ENCODE results near the gene RNU5B-1. TPM values are rescaled to one million over a fixed set of nuclear protein-coding genes. Genes with fewer than 3 reads are reported as not detected.
A peak's percentile ranks its signal among the peaks of the same experiment; 100 is the strongest.
"Not testable (repeated sequence)": the region's sequence is repeated elsewhere in the genome, so short reads cannot be mapped to it uniquely, and the experiment has no call there.

The RNU5B-1 gene
- total RNA-seq (2014; rRNA removed; shearing (Covaris generic)) = not detected in 2 replicates

DNA sequence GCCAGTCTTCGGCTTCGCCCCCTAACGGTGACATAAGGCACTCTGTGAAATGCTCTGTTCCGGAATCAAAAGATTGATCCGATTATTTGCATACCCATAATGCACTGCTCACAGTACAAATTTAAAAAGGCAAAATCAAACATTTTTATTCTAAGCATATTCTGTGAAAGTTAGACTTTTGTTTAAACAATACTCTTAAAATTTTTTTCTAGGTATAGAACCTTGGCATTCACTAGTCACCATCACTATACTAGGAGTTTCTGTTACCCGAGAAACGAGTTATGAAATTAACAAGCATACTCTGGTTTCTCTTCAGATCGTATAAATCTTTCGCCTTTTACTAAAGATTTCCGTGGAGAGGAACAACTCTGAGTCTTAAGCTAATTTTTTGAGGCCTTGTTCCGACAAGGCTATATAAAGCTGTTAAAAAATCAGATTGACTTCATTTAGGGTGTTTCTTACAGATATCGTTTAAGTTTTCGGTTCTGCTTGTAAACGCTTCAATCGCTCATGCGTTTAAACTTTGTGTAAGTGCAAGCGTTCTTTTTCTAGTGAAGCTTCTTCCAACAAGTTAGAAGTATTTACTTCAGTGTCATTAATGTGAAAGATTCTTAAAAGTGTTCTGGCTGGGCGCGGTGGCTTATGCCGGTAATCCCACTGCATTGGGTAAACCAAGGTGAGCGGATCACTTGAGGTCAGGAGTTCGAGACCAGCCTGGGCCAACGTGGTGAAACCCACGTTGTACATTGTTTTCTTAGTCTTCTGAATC lies at the start of gene RNU5B-1:
Gene RNU5B-1 (plus strand): TSS at position 297 of the 769 bp plus-strand sequence.
- Histone ChIP-seq H3K27ac (peak within 1 kb of the TSS; percentile 99), H3K4me1 (no peaks in the 10 kb centered on the region), H3K27me3 (no peaks in the 10 kb centered on the region), H3K4me3 (peak within 1 kb of the TSS; percentile 60), H3K36me3 (no peaks in the 10 kb centered on the region), H3K9me3 (replicated peaks) (no peaks in the 10 kb centered on the region)
- peak; percentile 93 to 95 for DNase-seq

DNA sequence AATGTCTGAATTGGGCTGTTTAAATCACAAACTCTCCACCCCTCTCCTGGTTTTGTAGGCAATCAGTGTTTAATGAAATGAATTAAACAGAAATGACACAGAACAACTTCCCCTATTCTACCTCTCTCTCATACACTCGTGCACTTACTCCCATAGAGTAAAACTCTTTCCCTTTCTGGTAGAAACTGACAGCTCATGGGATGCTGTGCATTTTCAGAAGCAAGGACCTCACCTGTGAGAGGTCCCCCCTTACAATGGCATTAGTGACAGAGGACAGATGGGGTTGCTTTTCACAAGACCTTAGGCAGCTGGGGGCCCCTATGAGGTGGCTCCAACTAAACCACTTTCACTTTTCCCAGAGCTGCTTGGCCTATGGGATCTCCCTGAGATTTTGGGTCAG lies 49.7 kb upstream of the RNU5B-1 start:
- Histone ChIP-seq H3K36me3 (peaks cover 2% of the 10 kb centered on the region; the same call in 1 of the 2 replicates), H3K27ac (no peak overlapping the region), H3K4me1 (no peaks in the 10 kb centered on the region), H3K27me3 (no peaks in the 10 kb centered on the region), H3K4me3 (no peak overlapping the region), H3K9me3 (replicated peaks) (no peaks in the 10 kb centered on the region)
- DNase-seq = no peak

DNA sequence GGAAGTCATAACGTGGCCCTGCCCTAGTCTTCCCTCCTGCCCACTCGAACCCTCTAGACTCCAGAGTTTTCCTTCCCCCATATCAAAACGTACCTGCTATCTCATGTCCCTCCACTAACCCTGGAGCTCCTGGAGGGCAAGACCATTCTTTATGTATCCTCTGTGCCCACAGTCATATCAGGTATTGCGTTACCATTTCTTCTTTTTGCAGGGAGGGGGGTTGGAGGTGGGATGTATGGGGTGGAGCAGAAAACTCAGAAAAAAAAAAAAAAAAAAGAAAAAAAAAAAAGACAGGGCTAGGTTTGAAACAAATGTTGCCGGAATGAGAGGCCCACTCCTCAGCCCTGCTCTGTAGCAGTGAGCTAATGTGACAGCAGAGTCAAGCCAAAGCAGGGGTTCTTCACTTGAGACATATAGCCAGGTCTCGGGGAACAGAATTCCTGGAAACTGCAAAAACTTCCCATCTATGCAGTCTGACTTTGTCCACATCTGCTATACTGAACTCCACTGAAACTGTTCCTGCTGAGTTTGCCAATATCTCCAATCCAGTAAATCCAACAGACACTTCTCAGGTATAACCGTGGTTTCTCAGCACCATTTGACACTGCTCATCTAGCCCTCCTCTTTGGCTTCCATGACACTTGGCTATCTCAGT lies 48.9 kb upstream of the RNU5B-1 start:
- Histone ChIP-seq H3K4me3 (no peak overlapping the region), H3K4me1 (no peaks in the 10 kb centered on the region), H3K36me3 (peaks cover 2% of the 10 kb centered on the region; the same call in 1 of the 2 replicates), H3K27ac (no peak overlapping the region), H3K9me3 (replicated peaks) (no peaks in the 10 kb centered on the region), H3K27me3 (no peaks in the 10 kb centered on the region)
- no peak for DNase-seq

DNA sequence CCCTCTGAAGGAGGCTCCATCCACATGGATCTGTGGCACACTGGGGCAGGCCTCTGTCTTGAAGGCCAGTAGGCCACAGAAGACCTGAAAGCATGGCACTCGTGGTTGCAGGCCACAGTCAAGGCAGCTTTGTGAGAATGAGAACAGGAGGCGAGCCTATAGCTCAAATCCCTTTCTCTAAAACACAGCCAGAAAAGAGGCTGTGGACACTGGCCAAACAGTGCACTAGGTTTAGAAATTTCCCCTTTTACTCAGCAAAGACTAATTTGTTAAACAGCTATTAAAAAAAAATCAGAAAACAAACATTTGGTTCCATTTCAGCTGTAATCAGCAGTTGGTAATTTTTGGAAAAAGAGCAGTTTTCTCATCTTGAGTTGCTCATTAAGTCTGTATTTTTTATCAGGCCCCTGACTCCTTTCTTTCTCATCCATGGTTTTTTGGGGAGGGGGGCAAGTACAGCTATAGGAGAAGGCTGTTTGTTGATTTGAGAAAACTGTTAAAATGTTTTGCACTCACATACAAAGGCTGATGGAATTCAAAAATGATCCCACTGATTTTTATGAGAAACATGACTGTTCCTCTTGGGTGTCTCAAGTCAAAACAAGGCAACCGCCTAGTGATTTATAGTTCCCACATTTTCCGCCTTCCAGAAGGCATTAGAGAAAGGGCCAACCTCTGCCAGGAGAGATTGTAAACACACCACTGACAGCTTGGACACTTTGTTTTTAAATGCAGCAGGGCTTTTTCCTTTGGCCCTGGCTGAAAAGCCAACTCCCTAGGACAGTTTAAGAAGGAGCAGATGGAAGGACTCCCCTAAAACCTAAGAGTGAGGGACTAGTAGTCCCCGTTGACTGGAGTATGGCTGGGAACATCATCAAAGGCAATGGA lies 45.9 kb upstream of the RNU5B-1 start:
- no peak overlapping the region for H3K27ac ChIP-seq
- no peak for DNase-seq
- no peak overlapping the region for H3K4me3 ChIP-seq
- no peaks in the 10 kb centered on the region for H3K4me1 ChIP-seq
- H3K9me3 ChIP-seq (replicated peaks) = no peaks in the 10 kb centered on the region
- peaks cover 2% of the 10 kb centered on the region for H3K36me3 ChIP-seq
- no peaks in the 10 kb centered on the region for H3K27me3 ChIP-seq

DNA sequence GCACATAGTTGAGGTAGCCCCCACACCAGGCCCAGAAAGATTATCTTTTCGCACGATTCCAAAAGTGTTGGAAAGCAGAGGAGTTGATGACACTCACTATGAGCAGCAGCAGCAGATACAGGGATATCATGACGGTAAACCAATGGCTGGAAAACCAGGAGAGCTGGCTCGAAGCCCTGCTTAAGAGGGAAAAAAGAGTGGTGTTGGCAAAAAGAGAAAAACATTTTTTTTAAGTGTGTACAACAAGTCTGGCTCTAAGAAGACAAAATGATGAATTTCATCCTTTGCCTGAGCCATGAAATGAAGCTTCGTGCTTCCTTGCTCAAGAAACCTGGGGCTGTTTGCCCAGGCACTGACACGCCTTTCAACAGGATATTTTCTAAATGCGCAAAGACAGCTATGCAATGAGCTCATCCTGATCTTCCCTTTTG lies 45.1 kb upstream of the RNU5B-1 start:
- Histone ChIP-seq H3K27ac (no peak overlapping the region), H3K36me3 (peaks cover 2% of the 10 kb centered on the region), H3K9me3 (replicated peaks) (no peaks in the 10 kb centered on the region), H3K4me3 (no peak overlapping the region), H3K27me3 (no peaks in the 10 kb centered on the region), H3K4me1 (no peaks in the 10 kb centered on the region)
- no peak for DNase-seq

DNA sequence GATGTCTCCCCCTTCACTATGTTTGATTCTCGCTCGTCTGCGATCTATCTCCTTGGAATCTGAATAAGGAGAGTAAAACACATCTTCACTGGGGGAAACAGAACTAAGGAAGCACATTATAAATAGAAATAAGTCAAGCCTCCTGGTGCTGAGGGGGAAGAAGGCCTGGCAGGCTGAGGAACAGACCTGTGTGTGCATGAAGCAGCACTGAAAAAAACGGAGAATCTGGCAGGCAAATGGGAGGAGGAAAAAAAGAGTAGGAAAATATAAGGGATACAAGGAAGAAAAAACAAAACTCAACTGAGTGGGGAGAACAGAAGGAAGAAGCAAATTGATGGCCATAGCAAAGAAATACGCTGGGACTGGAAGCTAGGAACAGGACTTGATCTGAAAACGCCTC lies 43.5 kb upstream of the RNU5B-1 start:
- no peak overlapping the region for H3K4me3 ChIP-seq
- no peak overlapping the region for H3K27ac ChIP-seq
- H3K36me3 ChIP-seq = peaks cover 2% of the 10 kb centered on the region
- H3K9me3 ChIP-seq (replicated peaks) = no peaks in the 10 kb centered on the region
- no peaks in the 10 kb centered on the region for H3K27me3 ChIP-seq
- H3K4me1 ChIP-seq = no peaks in the 10 kb centered on the region
- DNase-seq = no peak

DNA sequence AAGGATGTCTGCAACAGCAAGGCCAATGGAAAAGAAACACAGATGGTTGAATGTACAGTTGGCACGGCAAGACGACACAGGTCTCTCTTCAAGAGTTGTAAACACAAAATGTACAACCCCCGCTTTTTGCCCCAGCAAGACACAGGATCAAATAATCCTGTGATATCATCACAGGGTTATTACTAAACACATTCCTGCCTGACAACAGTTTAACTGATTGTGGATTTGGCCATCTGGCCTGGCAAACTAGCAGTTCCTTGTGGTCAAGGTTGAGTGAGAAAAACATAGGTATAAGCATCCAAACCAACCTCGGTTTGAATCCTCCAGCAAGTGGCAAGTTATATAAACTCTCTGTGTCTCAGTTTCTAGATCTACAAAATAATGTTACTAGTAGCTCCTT lies 41.2 kb upstream of the RNU5B-1 start:
- Histone ChIP-seq H3K4me1 (no peaks in the 10 kb centered on the region), H3K27me3 (no peaks in the 10 kb centered on the region), H3K9me3 (replicated peaks) (no peaks in the 10 kb centered on the region), H3K27ac (no peak overlapping the region), H3K36me3 (peaks cover 2% of the 10 kb centered on the region; the same call in 1 of the 2 replicates), H3K4me3 (no peak overlapping the region)
- no peak for DNase-seq

DNA sequence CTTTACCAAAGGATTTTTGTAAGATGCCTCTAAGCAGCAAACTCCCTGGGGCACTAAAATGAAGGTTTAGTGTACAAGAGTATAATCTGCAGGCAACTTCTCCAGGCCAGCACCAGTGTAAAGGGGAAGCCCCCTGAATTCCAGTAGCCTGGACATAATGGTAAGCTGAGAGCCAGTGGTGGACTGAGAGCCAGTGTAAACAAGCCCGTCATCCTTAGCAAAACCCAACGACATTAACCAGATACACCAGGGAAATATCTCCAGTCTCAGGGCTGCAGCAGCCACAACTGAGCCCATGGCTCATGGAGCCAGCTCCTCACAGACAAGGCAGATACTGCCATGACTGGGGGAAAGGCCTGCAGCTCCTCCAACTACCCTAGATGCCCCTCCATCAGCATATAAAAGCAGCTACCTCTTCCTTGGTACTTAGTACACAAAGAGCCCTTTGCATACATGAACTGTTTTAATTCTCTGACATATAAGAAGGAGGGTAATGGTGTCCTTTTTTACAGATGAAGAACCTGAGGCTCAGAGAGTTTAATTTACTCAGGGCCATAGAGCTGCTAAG lies 39.5 kb upstream of the RNU5B-1 start:
- DNase-seq = no peak
- no peaks in the 10 kb centered on the region for H3K4me1 ChIP-seq
- no peak overlapping the region for H3K4me3 ChIP-seq
- no peak overlapping the region for H3K27ac ChIP-seq
- no peaks in the 10 kb centered on the region for H3K9me3 ChIP-seq (replicated peaks)
- H3K27me3 ChIP-seq = no peaks in the 10 kb centered on the region
- peaks cover 5% of the 10 kb centered on the region; the same call in 1 of the 2 replicates for H3K36me3 ChIP-seq

DNA sequence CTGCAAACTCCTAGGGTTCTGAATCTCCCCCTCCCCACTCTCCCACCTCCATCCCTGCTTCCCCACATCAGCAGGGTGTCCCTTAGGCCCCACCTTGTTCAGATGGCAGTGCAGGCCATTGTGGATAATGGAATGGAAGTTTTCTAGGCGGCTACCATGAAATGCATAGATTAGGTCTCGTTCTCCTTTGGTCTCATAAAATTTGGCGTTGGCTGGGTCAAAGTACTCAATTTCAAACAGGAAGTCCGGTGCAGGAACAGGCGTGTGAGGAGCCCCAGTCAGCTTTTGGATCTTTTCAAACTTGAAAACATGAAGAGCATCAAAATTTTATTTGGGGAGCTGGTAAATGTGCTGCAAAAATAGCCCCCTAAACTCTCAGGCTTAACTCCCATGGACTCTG lies 38.0 kb upstream of the RNU5B-1 start:
- Histone ChIP-seq H3K36me3 (0 out of 2 replicates have a peak, but pooled peaks cover 5% of the 10 kb centered on the region), H3K27ac (no peak overlapping the region), H3K4me1 (no peaks in the 10 kb centered on the region), H3K27me3 (no peaks in the 10 kb centered on the region), H3K9me3 (replicated peaks) (no peaks in the 10 kb centered on the region), H3K4me3 (no peak overlapping the region)
- DNase-seq = no peak

DNA sequence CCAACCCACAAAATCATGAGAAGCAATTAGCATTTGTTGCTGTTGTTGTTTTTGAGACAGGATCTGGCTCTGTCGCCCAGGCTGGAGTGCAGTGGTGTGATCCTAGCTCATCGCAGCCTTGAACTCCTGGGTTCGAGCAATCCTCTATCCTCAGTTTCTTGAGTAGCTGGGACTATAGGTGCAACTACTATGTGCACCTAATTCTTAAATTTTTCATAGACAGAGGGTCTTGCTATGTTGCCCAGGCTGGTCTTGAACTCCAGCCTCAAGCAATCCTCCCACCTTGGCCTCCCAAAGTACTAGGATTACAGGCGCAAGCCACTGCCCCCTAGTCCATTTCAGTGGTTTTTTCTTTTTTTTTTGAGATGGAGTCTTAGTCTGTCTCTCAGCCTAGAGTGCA lies 36.1 kb upstream of the RNU5B-1 start:
- no peaks in the 10 kb centered on the region for H3K27me3 ChIP-seq
- no peak overlapping the region for H3K4me3 ChIP-seq
- H3K36me3 ChIP-seq = 0 out of 2 replicates have a peak, but pooled peaks cover 5% of the 10 kb centered on the region
- no peak overlapping the region for H3K27ac ChIP-seq
- no peak for DNase-seq
- H3K4me1 ChIP-seq = no peaks in the 10 kb centered on the region
- no peaks in the 10 kb centered on the region for H3K9me3 ChIP-seq (replicated peaks)

DNA sequence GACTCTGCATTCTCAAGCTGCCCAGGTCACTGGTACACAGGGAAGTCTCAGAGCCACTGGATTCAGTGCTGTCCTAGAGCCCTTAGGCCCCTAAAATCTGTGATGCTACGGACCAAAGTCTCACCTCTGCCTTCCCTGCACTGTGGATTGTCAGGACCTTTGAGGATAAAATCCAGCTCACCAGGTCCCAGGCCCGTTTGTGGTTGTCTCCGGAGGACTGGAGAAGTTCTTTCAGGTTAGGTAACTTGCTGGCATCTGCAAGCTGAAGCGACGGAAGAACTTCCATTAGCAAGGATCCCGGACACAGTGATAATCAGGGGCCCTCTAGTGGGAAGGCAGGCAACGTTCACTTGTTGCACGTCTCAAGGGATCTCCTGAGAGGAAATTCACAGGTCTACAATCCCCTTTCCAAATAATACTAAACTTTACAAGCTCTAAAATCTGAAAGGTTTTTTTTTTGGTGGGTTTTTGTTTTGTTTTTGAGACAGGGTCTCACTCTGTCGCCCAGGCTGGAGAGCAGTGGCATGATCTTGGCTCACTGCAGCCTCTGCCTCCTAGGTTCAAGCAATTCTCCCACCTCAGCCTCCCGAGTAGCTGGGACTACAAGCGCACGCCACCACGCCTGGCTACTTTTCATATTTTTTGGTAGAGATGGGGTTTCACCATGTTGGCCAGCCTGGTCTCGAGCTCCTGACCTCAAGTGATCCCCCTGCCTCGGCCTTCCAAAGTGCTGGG lies 33.5 kb upstream of the RNU5B-1 start:
- not testable (repeated sequence) for H3K36me3 ChIP-seq; H3K27ac ChIP-seq; H3K4me1 ChIP-seq; H3K4me3 ChIP-seq; H3K27me3 ChIP-seq; H3K9me3 ChIP-seq (replicated peaks)
- DNase-seq = peak; percentile 65 to 77

DNA sequence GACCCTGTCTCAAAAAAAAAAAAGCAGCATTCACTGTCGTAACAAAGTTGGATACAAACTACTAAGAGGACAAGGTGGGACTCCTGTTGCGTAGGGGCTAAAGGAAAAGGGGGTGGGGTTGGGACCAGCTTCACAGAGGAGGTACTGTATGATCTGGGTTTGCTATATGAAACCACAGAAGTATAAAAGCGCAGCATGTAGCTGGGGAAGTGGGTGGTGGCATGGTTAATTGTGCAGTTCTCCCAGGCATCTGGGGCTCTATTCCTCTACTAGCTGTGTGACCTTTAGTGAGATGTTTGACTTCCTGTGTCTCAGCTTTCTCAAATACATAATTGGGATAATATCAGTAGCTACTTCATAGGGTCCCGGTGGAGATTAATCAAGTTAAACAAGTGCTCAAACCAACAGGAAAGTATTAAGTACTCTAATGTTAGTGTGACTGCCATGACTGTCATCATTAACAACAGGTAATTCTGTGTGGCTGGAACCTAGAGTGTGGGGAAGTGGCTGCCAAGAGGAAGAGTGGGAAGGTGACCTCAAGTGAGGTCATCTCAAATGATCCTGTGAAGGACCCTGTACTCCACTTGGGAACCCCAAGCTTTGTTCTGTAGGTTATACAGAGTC lies 29.3 kb upstream of the RNU5B-1 start:
- Histone ChIP-seq H3K4me1 (no peaks in the 10 kb centered on the region), H3K27ac (no peak overlapping the region), H3K27me3 (no peaks in the 10 kb centered on the region), H3K9me3 (replicated peaks) (no peaks in the 10 kb centered on the region), H3K4me3 (no peak overlapping the region), H3K36me3 (no peaks in the 10 kb centered on the region)
- DNase-seq = no peak

DNA sequence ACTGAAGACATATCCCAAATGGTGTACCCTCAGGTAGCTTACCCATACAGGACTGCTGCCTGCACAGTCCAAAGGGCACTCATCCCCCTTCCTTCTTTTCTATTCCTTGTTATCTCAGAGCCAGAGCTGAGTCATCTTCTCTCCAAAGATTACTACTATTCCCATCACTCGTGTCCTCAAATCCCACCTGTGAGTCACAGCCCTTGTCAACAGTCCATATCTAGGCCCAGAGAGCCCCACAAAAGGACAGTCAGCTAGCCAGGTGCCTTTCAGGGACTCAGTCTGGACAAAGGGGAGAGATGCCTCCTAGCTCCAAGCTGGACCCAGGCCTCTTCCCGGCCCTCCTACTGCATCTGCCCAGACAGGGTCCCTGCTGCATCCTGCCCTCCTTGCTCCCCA lies 28.8 kb upstream of the RNU5B-1 start:
- no peak overlapping the region for H3K27ac ChIP-seq

DNA sequence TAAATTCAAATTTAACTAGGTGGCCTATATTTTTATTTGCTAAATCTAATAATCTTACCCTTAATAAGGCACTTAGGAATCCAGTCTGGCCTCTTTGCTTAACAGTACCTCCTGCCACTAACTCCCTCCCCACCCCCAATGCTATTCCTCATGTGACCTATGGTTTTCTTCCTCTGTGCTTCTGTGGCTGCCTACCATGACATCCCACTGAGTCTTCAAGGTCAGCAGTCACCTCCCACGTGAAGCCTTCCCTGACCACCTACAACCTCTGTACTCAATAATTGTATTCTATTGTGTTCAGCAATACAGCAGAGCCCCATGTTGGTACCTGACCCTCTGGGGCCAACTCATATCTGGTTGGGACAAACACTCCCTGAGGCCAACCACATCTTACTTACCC lies 27.5 kb upstream of the RNU5B-1 start:
- Histone ChIP-seq H3K36me3 (no peaks in the 10 kb centered on the region), H3K4me1 (no peaks in the 10 kb centered on the region), H3K4me3 (no peak overlapping the region), H3K9me3 (replicated peaks) (no peaks in the 10 kb centered on the region), H3K27me3 (no peaks in the 10 kb centered on the region), H3K27ac (no peak overlapping the region)
- no peak for DNase-seq

More for the DNA sequence above, 28.8 kb upstream of the RNU5B-1 start:
- DNase-seq = no peak
- H3K4me1 ChIP-seq = no peaks in the 10 kb centered on the region
- H3K36me3 ChIP-seq = no peaks in the 10 kb centered on the region
- no peaks in the 10 kb centered on the region for H3K9me3 ChIP-seq (replicated peaks)
- H3K4me3 ChIP-seq = no peak overlapping the region
- H3K27me3 ChIP-seq = no peaks in the 10 kb centered on the region
